K562 (cell line): ENCODE results near the gene PLXNA2. TPM values are rescaled to one million over a fixed set of nuclear protein-coding genes. Genes with fewer than 3 reads are reported as not detected.

Source experiments
- ATAC-seq: fragments of 200-7000 bp; cut with Tn5 transposase; 3 replicates; pipeline ENCODE4 v1.9.1; 2020; ENCODE audit warnings: moderate library complexity
- BruUV-seq: library from RNA; stranded (reverse); fragments of 400-500 nt; replicated peaks from 2 replicates; lab custom pipeline; 2021; lab: Mats Ljungman, UMichigan
- CTCF ChIA-PET: fragments of 300-600 bp; formaldehyde crosslinking; extraction: SDS; loops from one replicate; lab custom pipeline; 2021; ENCODE audit warnings: low intra/inter-chr PET ratio; lab: Yijun Ruan, JAX
- POLR2A ChIA-PET: fragments of 300-600, 350-650 bp; sonication (Branson Sonifier 250); formaldehyde crosslinking; extraction: SDS; loops from one replicate; lab custom pipeline; 2021; ENCODE audit warnings: antibody characterized with exemption, inconsistent platforms; lab: Yijun Ruan, JAX
- DNase-seq, 4 experiments: peaks; one replicate each; pipeline versions ENCODE4 v3.0.0 to v3.0.0-alpha.2; 2011 to 2018; ENCODE audit warnings: low spot score in 3 of 4, mixed read lengths in 3 of 4; ENCODE audit errors: extremely low read depth in 1 of 4
- FAIRE-seq: peaks from 2 replicates; lab custom pipeline; 2011; peaks lifted over from hg19 to GRCh38; lab: Jason Lieb, UNC
- H2AFZ ChIP-seq: 2 replicates; pipeline ENCODE4 v1.6.0; 2011; ENCODE audit warnings: low read depth, low read length, control low read depth, inconsistent platforms
- H3K27ac ChIP-seq: fragments of 200-600 bp; 3 replicates; pipeline ENCODE4 v1.8.0; 2011; ENCODE audit warnings: low read depth, mild to moderate bottlenecking, control low read depth, inconsistent platforms, low read length, moderate library complexity, mixed read lengths; ENCODE audit errors: extremely low read depth
- H3K27me3 ChIP-seq, 2 experiments: fragments of 300-600 bp in 1 of 2; 2 replicates in 1 of 2; 3 replicates in 1 of 2; pipeline versions ENCODE4 v1.6.0 to v1.8.0; 2011; ENCODE audit warnings: inconsistent platforms in 2 of 2, low read length in 2 of 2, mild to moderate bottlenecking in 1 of 2, mixed read lengths in 1 of 2, moderate library complexity in 1 of 2; ENCODE audit not compliant: control insufficient read depth in 2 of 2, insufficient read depth in 2 of 2
- H3K36me3 ChIP-seq: fragments of 300-600 bp; 3 replicates; pipeline ENCODE4 v1.8.0; 2011; ENCODE audit warnings: mild to moderate bottlenecking, low read length, inconsistent platforms; ENCODE audit not compliant: control insufficient read depth, insufficient read depth
- H3K4me1 ChIP-seq, 2 experiments: fragments of 200-600 bp in 1 of 2; replicated peaks in 1 of 2; 2 replicates in 1 of 2; 3 replicates in 1 of 2; pipeline versions ENCODE4 v1.5.1 to v1.8.0; 2011; ENCODE audit warnings: inconsistent platforms in 2 of 2, low read length in 2 of 2, mild to moderate bottlenecking in 1 of 2, mixed read lengths in 1 of 2, moderate library complexity in 1 of 2; ENCODE audit not compliant: control insufficient read depth in 2 of 2, insufficient read depth in 2 of 2
- H3K4me2 ChIP-seq: 2 replicates; pipeline ENCODE4 v1.6.1; 2011; ENCODE audit warnings: low read length, control low read depth, inconsistent platforms, mixed read lengths; ENCODE audit not compliant: insufficient read depth
- H3K4me3 ChIP-seq: fragments of 200-600 bp; sonication (generic), shearing (Covaris generic); 2 replicates; pipeline ENCODE4 v1.5.1; 2016; ENCODE audit warnings: control low read depth, inconsistent platforms
- H3K79me2 ChIP-seq: fragments of 200-600 bp; 3 replicates; pipeline ENCODE4 v1.8.0; 2011; ENCODE audit warnings: low read length, inconsistent platforms; ENCODE audit not compliant: control insufficient read depth, insufficient read depth
- H3K9ac ChIP-seq, 2 experiments: 2 replicates each; pipeline versions ENCODE4 v1.6.0 to v1.6.1; 2011; ENCODE audit warnings: low read depth in 2 of 2, low read length in 2 of 2, control low read depth in 1 of 2, inconsistent platforms in 1 of 2, mild to moderate bottlenecking in 1 of 2, mixed read lengths in 1 of 2; ENCODE audit not compliant: insufficient read depth in 1 of 2
- H3K9me1 ChIP-seq: one replicate; pipeline ENCODE4 v1.6.0; 2011; ENCODE audit warnings: inconsistent platforms, mild to moderate bottlenecking, low read length, moderate library complexity; ENCODE audit not compliant: control insufficient read depth, insufficient read depth
- H3K9me3 ChIP-seq: replicated peaks from 2 replicates; pipeline ENCODE4 v1.5.1; 2011; ENCODE audit warnings: low read depth, low read length, inconsistent platforms; ENCODE audit not compliant: control insufficient read depth, insufficient read depth
- H4K20me1 ChIP-seq: replicated peaks from 2 replicates; pipeline ENCODE4 v1.6.1; 2011; ENCODE audit warnings: low read length, inconsistent platforms, mixed read lengths; ENCODE audit not compliant: control insufficient read depth, insufficient read depth
- GTF2E2 ChIP-seq: fragments of 200-800 bp; sonication (Bioruptor generic); IDR thresholded peaks from 2 replicates; pipeline ENCODE4 v1.6.1; 2016; ENCODE audit warnings: missing genetic modification characterization, missing compliant biosample characterization
- KDM4B ChIP-seq, 2 experiments: fragments of 450-650 bp in 1 of 2; sonication (generic) in 1 of 2; IDR thresholded peaks; 2 replicates each; pipeline ENCODE4 v1.6.1; 2016 to 2017; ENCODE audit warnings: borderline replicate concordance in 2 of 2, antibody characterized with exemption in 1 of 2, low read depth in 1 of 2, mild to moderate bottlenecking in 1 of 2
- NELFE ChIP-seq: IDR thresholded peaks from 2 replicates; pipeline ENCODE4 v1.6.1; 2011; ENCODE audit warnings: mild to moderate bottlenecking; ENCODE audit not compliant: insufficient read depth, insufficient read length
- POLR2AphosphoS2 ChIP-seq: IDR thresholded peaks from 2 replicates; pipeline ENCODE4 v1.6.1; 2012; ENCODE audit warnings: low read length, improper control_type of control experiment
- SETDB1 ChIP-seq: IDR thresholded peaks from one replicate; pipeline ENCODE4 v1.6.1; 2012; ENCODE audit warnings: low read length, control low read depth, inconsistent platforms
- TEAD1 ChIP-seq, 2 experiments: fragments of 450-650 bp in 1 of 2; sonication (generic) in 1 of 2; formaldehyde crosslinking; IDR thresholded peaks; 2 replicates each; pipeline versions ENCODE4 v1.4.0 to v1.8.0; 2020 to 2022; ENCODE audit warnings: mild to moderate bottlenecking in 2 of 2, missing genetic modification reagents in 1 of 2
- YY1 ChIP-seq, 3 experiments: IDR thresholded peaks; 2 replicates each; pipeline ENCODE4 v1.6.1; 2011; ENCODE audit warnings: low read length in 2 of 3, mild to moderate bottlenecking in 2 of 3, moderate library complexity in 2 of 3, borderline replicate concordance in 1 of 3, control low read depth in 1 of 3, low read depth in 1 of 3; ENCODE audit not compliant: insufficient read depth in 3 of 3, insufficient replicate concordance in 2 of 3, control insufficient read depth in 1 of 3, insufficient read length in 1 of 3; ENCODE audit errors: extremely low read depth in 1 of 3
- ZNF124 ChIP-seq: sonication (generic); formaldehyde crosslinking; IDR thresholded peaks from 2 replicates; pipeline ENCODE4 v1.8.1; 2022; ENCODE audit warnings: missing genetic modification reagents
- ZNF212 ChIP-seq: fragments of 450-650 bp; formaldehyde crosslinking; IDR thresholded peaks from 2 replicates; pipeline ENCODE4 v1.4.0; 2020; ENCODE audit warnings: mild to moderate bottlenecking
- ZNF23 ChIP-seq: fragments of 250-450 bp; sonication (Bioruptor Pico); IDR thresholded peaks from 2 replicates; pipeline ENCODE4 v1.4.0; 2020; ENCODE audit warnings: mild to moderate bottlenecking
- ZNF586 ChIP-seq: fragments of 450-650 bp; formaldehyde crosslinking; conservative IDR thresholded peaks from 2 replicates; pipeline ENCODE4 v1.4.0; 2020; ENCODE audit warnings: mild to moderate bottlenecking, moderate library complexity
- ZZZ3 ChIP-seq: fragments of 450-650 bp; IDR thresholded peaks from 2 replicates; pipeline ENCODE4 v1.6.1; 2016; ENCODE audit warnings: antibody characterized with exemption, mild to moderate bottlenecking, moderate library complexity
- WGBS: fragments of 100-300 bp; shearing (Covaris generic); methylation state at CpG from one replicate; pipeline ENCODE4 v1.1.6; 2016; ENCODE audit warnings: low coverage, mixed read lengths; ENCODE audit not compliant: insufficient coverage; ENCODE audit errors: missing lambda C conversion rate; 5-methylcytosine and 5-hydroxymethylcytosine counted together
- in situ Hi-C: fragments of 300-500 bp; cut with MboI; formaldehyde crosslinking; loops from 4 replicates; pipeline ENCODE4 v1.15.0; 2018; ENCODE audit warnings: inconsistent platforms, mixed read lengths
- intact Hi-C: fragments of 100-400 bp; cut with micrococcal nuclease; formaldehyde crosslinking; loops from 2 replicates; pipeline ENCODE4 v1.14.2; 2022
- polyA plus RNA-seq, 8 experiments: library from polyadenylated mRNA; depleted of rRNA in 4 of 8; stranded (reverse) in 5 of 8; unstranded in 3 of 8; fragments of >200 nt; fragmentation: Nextera tagmentation in 2 of 8; fragmentation: Illumina TruSeq in 1 of 8; extraction: Ambion mirVana in 2 of 8; extraction: Trizol in 1 of 8; gene quantifications; 2 replicates each; pipeline versions ENCODE4 v1.2.1 to v1.2.3, GENCODE V29; 2011 to 2014; ENCODE audit warnings: inconsistent platforms in 1 of 8, missing spikeins in 1 of 8
- total RNA-seq, 7 experiments: library from RNA; depleted of rRNA in 6 of 7; stranded (reverse); fragments of >200 nt in 6 of 7; fragmentation: Illumina TruSeq in 2 of 7; extraction: Trizol in 2 of 7; gene quantifications; 2 replicates each; pipeline versions ENCODE4 v1.2.1 to v1.2.3, GENCODE V29; 2011 to 2021; ENCODE audit warnings: low replicate concordance in 1 of 7
- TF ChIP-seq, protein P1 (sequence below), 2 experiments: fragments of 450-650 bp in 1 of 2; sonication (generic) in 1 of 2; formaldehyde crosslinking in 1 of 2; IDR thresholded peaks in 1 of 2; conservative IDR thresholded peaks in 1 of 2; 2 replicates each; pipeline versions ENCODE4 v1.6.1 to v1.8.1; 2016 to 2023; ENCODE audit warnings: mild to moderate bottlenecking in 2 of 2, moderate library complexity in 2 of 2, inconsistent platforms in 1 of 2, missing genetic modification reagents in 1 of 2
- TF ChIP-seq, protein P2 (sequence below): sonication (generic); formaldehyde crosslinking; IDR thresholded peaks from 2 replicates; pipeline ENCODE4 v1.9.0; 2022; ENCODE audit warnings: mild to moderate bottlenecking, missing genetic modification reagents

Gene PLXNA2
- total and polyA plus RNA-seq, 9 of the 15 experiments (the other 6 are each of a cell fraction or from before 2014, with no cell fraction given): 0.01 to 1.3 (median 0.32) TPM

DNA sequence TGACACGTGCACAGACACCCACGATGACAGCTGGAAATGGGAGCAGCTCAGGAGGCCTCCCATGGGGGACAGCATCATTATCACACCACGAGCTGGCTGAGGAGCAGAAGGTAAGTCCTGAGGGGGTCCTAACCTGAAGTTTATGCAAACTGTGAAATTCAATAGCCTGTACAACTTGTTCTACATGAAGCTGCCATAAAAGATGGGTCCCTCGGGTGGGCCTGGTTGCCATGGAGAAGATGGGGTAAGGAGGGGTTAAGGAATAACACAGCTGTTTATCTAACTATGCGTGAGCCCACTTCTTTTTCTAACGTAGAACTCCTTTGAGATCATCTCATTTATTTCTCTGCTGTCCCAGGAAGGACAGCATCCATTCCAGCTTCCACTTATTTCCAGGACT lies 169.8 kb downstream of the PLXNA2 start:
- H3K79me2 ChIP-seq: no peaks in the 10 kb centered on the region
- H4K20me1 ChIP-seq: no peaks in the 10 kb centered on the region; the same call in 1 of the 2 replicates
- intact Hi-C loops (no loop called here), in situ Hi-C loops (no loop called here)
- no peak overlapping the region for H3K4me2 ChIP-seq
- FAIRE-seq (no peak), ATAC-seq (no peak), DNase-seq (no peak)
- no TSS peak for BruUV-seq
- H3K9me3 ChIP-seq: no peaks in the 10 kb centered on the region
- H3K4me3 ChIP-seq: no peak overlapping the region
- TF ChIP-seq SETDB1: no peak
- TF ChIP-seq ZNF586 (CRISPR knock-in tag): no peak
- no peak for TF ChIP-seq ZNF23 (CRISPR knock-in tag)
- TF ChIP-seq POLR2AphosphoS2: no peak
- no peak for TF ChIP-seq TEAD1 (CRISPR knock-in tag; IDR thresholded peaks at IDR 0.05)
- no peak for TF ChIP-seq ZZZ3
- TF ChIP-seq, protein P1, sequence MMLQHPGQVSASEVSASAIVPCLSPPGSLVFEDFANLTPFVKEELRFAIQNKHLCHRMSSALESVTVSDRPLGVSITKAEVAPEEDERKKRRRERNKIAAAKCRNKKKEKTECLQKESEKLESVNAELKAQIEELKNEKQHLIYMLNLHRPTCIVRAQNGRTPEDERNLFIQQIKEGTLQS (IDR thresholded peaks at IDR 0.05): no peak
- TF ChIP-seq, protein P1 (CRISPR knock-in tag; conservative IDR thresholded peaks at IDR 0.05): no peak
- TF ChIP-seq NELFE: no peak
- TF ChIP-seq YY1 (IDR thresholded peaks at IDR 0.05; ENCODE audit: borderline replicate concordance in 1 of 3, control insufficient read depth in 1 of 3, extremely low read depth in 1 of 3, insufficient read depth in 3 of 3, insufficient read length in 1 of 3, insufficient replicate concordance in 2 of 3, low read depth in 1 of 3, low read length in 2 of 3): no peak
- TF ChIP-seq, protein P2, sequence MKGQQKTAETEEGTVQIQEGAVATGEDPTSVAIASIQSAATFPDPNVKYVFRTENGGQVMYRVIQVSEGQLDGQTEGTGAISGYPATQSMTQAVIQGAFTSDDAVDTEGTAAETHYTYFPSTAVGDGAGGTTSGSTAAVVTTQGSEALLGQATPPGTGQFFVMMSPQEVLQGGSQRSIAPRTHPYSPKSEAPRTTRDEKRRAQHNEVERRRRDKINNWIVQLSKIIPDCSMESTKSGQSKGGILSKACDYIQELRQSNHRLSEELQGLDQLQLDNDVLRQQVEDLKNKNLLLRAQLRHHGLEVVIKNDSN: no peak
- TF ChIP-seq KDM4B (IDR thresholded peaks at IDR 0.05; ENCODE audit: borderline replicate concordance in 2 of 2, low read depth in 1 of 2): no peak
- no peak for TF ChIP-seq ZNF124 (CRISPR knock-in tag)
- no peak for TF ChIP-seq GTF2E2 (tag)
- no peak for TF ChIP-seq ZNF212 (CRISPR knock-in tag)
- ChIA-PET CTCF (no interaction called here), POLR2A (interaction anchor here (1.3 kb wide), 1 partner anchor 10 kb away, joined by 5 read pairs; no protein-coding TSS in a partner anchor)
- 0 out of 5 replicates have a peak, but pooled peaks cover 0 to 2% of the 10 kb centered on the region in 2 experiments for H3K4me1 ChIP-seq
- no peak overlapping the region for H3K9ac ChIP-seq
- H3K36me3 ChIP-seq: no peaks in the 10 kb centered on the region
- 0% methylated on average over 6 of the region's 6 CpGs for WGBS
- H3K27ac ChIP-seq: no peak overlapping the region
- no peaks in the 10 kb centered on the region for H3K9me1 ChIP-seq
- H3K27me3 ChIP-seq: peaks cover 37 to 48% of the 10 kb centered on the region in 2 experiments
- no peak overlapping the region for H2AFZ ChIP-seq
